ENCODE data around the gene MPPED2.

MPPED2 gene

GRCh38 chr11:30446520-30446919, 139.6 kb downstream of the MPPED2 start:
- no peaks in the 10 kb centered on the region for H4K20me1 ChIP-seq (ENCODE audit: insufficient read depth, low read length)
- no peaks in the 10 kb centered on the region for H3K27me3 ChIP-seq (ENCODE audit: low read depth, low read length)
- H3K4me3 ChIP-seq (ENCODE audit: low read length), result no peak overlapping the region
- H3K9ac ChIP-seq (ENCODE audit: low read length), result no peak overlapping the region
- no peaks in the 10 kb centered on the region for H3K9me3 ChIP-seq (ENCODE audit: insufficient read depth, low read length)
- H2AFZ ChIP-seq (ENCODE audit: low read depth, low read length), result no peak overlapping the region
- no peaks in the 10 kb centered on the region for H3K4me1 ChIP-seq (ENCODE audit: low read length)
- no peaks in the 10 kb centered on the region for H3K79me2 ChIP-seq (ENCODE audit: low read length)
- no peak overlapping the region for H3K27ac ChIP-seq (ENCODE audit: low read length)
- TF ChIP-seq CTCF (IDR thresholded peaks at IDR 0.05; ENCODE audit: low read depth, low read length) (no peak), EZH2phosphoT487 (IDR thresholded peaks at IDR 0.05; ENCODE audit: low read depth) (no peak)
- H3K36me3 ChIP-seq (replicated peaks; ENCODE audit: low read depth, low read length), result no peaks in the 10 kb centered on the region
- no peak overlapping the region for H3K4me2 ChIP-seq (ENCODE audit: low read length)

DNA sequence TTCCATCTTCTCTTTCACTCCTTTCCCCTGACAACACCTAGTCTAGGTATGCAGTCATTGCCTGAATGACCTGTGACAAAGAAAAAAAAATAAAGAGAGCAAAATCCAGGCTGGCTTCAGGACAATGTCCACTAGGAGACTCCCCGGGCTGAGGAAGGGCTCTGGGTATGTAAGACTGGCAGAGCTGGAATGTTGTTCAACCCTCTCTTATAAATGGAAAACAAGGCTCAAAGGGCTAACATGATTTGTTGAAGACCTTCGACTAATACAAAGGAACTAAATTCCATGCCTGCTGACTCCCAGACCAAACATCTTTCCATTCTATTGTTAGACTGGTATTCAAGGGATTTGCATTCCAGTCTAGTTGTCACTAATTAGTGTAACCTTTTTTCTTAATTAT, 141.1 kb downstream of the MPPED2 start:
- no peak for TF ChIP-seq EZH2phosphoT487 (IDR thresholded peaks at IDR 0.05; ENCODE audit: low read depth)
- no peak for TF ChIP-seq CTCF (IDR thresholded peaks at IDR 0.05; ENCODE audit: low read depth, low read length)
- no peak overlapping the region for H3K9ac ChIP-seq (ENCODE audit: low read length)
- H3K36me3 ChIP-seq (replicated peaks; ENCODE audit: low read depth, low read length), result no peaks in the 10 kb centered on the region
- H3K9me3 ChIP-seq (ENCODE audit: insufficient read depth, low read length), result no peaks in the 10 kb centered on the region
- H2AFZ ChIP-seq (ENCODE audit: low read depth, low read length), result no peak overlapping the region
- H3K4me1 ChIP-seq (ENCODE audit: low read length), result no peaks in the 10 kb centered on the region
- no peaks in the 10 kb centered on the region for H4K20me1 ChIP-seq (ENCODE audit: insufficient read depth, low read length)
- H3K4me2 ChIP-seq (ENCODE audit: low read length), result no peak overlapping the region
- no peak overlapping the region for H3K27ac ChIP-seq (ENCODE audit: low read length)
- H3K4me3 ChIP-seq (ENCODE audit: low read length), result no peak overlapping the region
- H3K27me3 ChIP-seq (ENCODE audit: low read depth, low read length), result no peaks in the 10 kb centered on the region
- H3K79me2 ChIP-seq (ENCODE audit: low read length), result no peaks in the 10 kb centered on the region

DNA sequence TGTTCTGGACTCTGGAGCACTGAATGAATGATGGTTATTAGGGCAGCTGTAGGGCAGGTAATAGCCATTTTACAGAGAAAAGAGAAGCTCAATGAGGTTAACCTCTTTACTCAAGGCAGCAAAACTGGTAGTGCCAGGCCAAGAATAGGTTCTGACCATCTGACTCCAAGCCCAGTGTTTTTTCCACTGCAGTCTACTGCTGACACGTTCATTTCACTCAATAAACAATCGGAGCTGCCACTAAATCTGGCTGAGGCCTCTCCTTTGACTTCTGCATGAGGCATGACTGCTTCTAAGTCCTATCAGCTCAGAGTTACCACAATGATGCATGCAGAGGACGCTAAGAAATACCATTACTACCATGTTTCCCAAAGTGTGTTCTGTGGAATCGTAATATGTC, 145.6 kb downstream of the MPPED2 start:
- Histone ChIP-seq H3K36me3 (replicated peaks; ENCODE audit: low read depth, low read length) (no peaks in the 10 kb centered on the region), H3K79me2 (ENCODE audit: low read length) (no peaks in the 10 kb centered on the region), H4K20me1 (ENCODE audit: insufficient read depth, low read length) (no peaks in the 10 kb centered on the region), H3K27ac (ENCODE audit: low read length) (no peak overlapping the region), H3K4me3 (ENCODE audit: low read length) (no peak overlapping the region), H3K27me3 (ENCODE audit: low read depth, low read length) (no peaks in the 10 kb centered on the region), H3K4me1 (ENCODE audit: low read length) (no peaks in the 10 kb centered on the region), H3K4me2 (ENCODE audit: low read length) (no peak overlapping the region), H2AFZ (ENCODE audit: low read depth, low read length) (no peak overlapping the region), H3K9ac (ENCODE audit: low read length) (no peak overlapping the region), H3K9me3 (ENCODE audit: insufficient read depth, low read length) (no peaks in the 10 kb centered on the region)
- no peak for TF ChIP-seq EZH2phosphoT487 (IDR thresholded peaks at IDR 0.05; ENCODE audit: low read depth)
- no peak for TF ChIP-seq CTCF (IDR thresholded peaks at IDR 0.05; ENCODE audit: low read depth, low read length)

DNA sequence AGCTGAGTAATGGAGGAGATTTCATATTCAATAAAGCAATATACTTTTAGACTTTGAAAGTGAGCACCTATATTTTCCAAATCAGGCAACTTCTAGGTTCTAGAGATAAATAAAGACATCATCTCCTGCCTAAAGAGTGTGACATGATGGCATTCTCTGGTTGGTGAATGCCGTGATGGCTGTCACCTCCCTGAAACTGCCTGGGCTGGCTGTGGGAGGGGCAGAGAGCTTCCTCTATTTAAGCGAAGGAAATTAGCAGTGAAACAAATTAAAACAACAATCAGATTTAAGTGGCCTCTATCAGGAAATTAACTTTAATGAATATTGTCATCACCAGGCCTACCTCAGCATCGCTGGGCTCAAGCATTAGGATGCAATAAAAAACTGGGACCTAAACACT, 149.4 kb downstream of the MPPED2 start:
- H3K4me2 ChIP-seq (ENCODE audit: low read length), result no peak overlapping the region
- no peaks in the 10 kb centered on the region for H3K9me3 ChIP-seq (ENCODE audit: insufficient read depth, low read length)
- H3K36me3 ChIP-seq (replicated peaks; ENCODE audit: low read depth, low read length), result no peaks in the 10 kb centered on the region
- H3K79me2 ChIP-seq (ENCODE audit: low read length), result no peaks in the 10 kb centered on the region
- H3K4me1 ChIP-seq (ENCODE audit: low read length), result no peaks in the 10 kb centered on the region
- H2AFZ ChIP-seq (ENCODE audit: low read depth, low read length), result no peak overlapping the region
- no peak overlapping the region for H3K27ac ChIP-seq (ENCODE audit: low read length)
- H3K9ac ChIP-seq (ENCODE audit: low read length), result no peak overlapping the region
- no peaks in the 10 kb centered on the region for H4K20me1 ChIP-seq (ENCODE audit: insufficient read depth, low read length)
- no peaks in the 10 kb centered on the region; the same call in 1 of the 2 replicates for H3K27me3 ChIP-seq (ENCODE audit: low read depth, low read length)
- H3K4me3 ChIP-seq (ENCODE audit: low read length), result no peak overlapping the region
- no peak for TF ChIP-seq CTCF (IDR thresholded peaks at IDR 0.05; ENCODE audit: low read depth, low read length)

Measured in OCI-LY3 (cell line).